Measurements from ENCODE around the gene SRRT.
"Not testable (repeated sequence)": the region's sequence is repeated elsewhere in the genome, so short reads cannot be mapped to it uniquely, and the experiment has no call there.

SRRT gene

GRCh38 chr7:100899432-100899831 is 24.5 kb downstream of the SRRT start:
- no peak overlapping the region for H3K4me3 ChIP-seq (ENCODE audit: low read length)
- no peak for TF ChIP-seq ZNF274 (IDR thresholded peaks at IDR 0.05; ENCODE audit: low read depth, low read length)

GRCh38 chr7:100900978-100901377 is 26.1 kb downstream of the SRRT start:
- no peak for TF ChIP-seq ZNF274 (IDR thresholded peaks at IDR 0.05; ENCODE audit: low read depth, low read length)
- no peak overlapping the region for H3K4me3 ChIP-seq (ENCODE audit: low read length)

GRCh38 chr7:100901921-100902332 is 27.0 kb downstream of the SRRT start:
- no peak for TF ChIP-seq ZNF274 (IDR thresholded peaks at IDR 0.05; ENCODE audit: low read depth, low read length)
- no peak overlapping the region for H3K4me3 ChIP-seq (ENCODE audit: low read length)

GRCh38 chr7:100902638-100903037 is 27.7 kb downstream of the SRRT start:
- TF ChIP-seq ZNF274 (IDR thresholded peaks at IDR 0.05; ENCODE audit: low read depth, low read length), result no peak

GRCh38 chr7:100908512-100908911 is 33.6 kb downstream of the SRRT start:
- no peak for TF ChIP-seq ZNF274 (IDR thresholded peaks at IDR 0.05; ENCODE audit: low read depth, low read length)
- no peak overlapping the region for H3K4me3 ChIP-seq (ENCODE audit: low read length)

More at GRCh38 chr7:100902638-100903037, 27.7 kb downstream of the SRRT start:
- H3K4me3 ChIP-seq (ENCODE audit: low read length), result no peak overlapping the region

- not testable (repeated sequence) for H3K4me3 ChIP-seq (ENCODE audit: low read length)
Observed at GRCh38 chr7:100910443-100910842, 35.5 kb downstream of the SRRT start.

GRCh38 chr7:100911484-100911883 is 36.6 kb downstream of the SRRT start:
- no peak overlapping the region for H3K4me3 ChIP-seq (ENCODE audit: low read length)
- TF ChIP-seq ZNF274 (IDR thresholded peaks at IDR 0.05; ENCODE audit: low read depth, low read length), result no peak

- no peak overlapping the region for H3K4me3 ChIP-seq (ENCODE audit: low read length)
Observed at GRCh38 chr7:100914208-100914878, 39.4 kb downstream of the SRRT start.

GRCh38 chr7:100914879-100915447 is 40.1 kb downstream of the SRRT start:
- no peak overlapping the region for H3K4me3 ChIP-seq (ENCODE audit: low read length)
- TF ChIP-seq ZNF274 (IDR thresholded peaks at IDR 0.05; ENCODE audit: low read depth, low read length), result no peak

More at GRCh38 chr7:100914208-100914878, 39.4 kb downstream of the SRRT start:
- no peak for TF ChIP-seq ZNF274 (IDR thresholded peaks at IDR 0.05; ENCODE audit: low read depth, low read length)

- H3K4me3 ChIP-seq (ENCODE audit: low read length), result not testable (repeated sequence)
Observed at GRCh38 chr7:100919335-100919734, 44.4 kb downstream of the SRRT start.

GRCh38 chr7:100919779-100920437 is 45.0 kb downstream of the SRRT start:
- not testable (repeated sequence) for H3K4me3 ChIP-seq (ENCODE audit: low read length)

GRCh38 chr7:100921039-100921438 is 46.1 kb downstream of the SRRT start:
- TF ChIP-seq ZNF274 (IDR thresholded peaks at IDR 0.05; ENCODE audit: low read depth, low read length), result no peak
- no peak overlapping the region for H3K4me3 ChIP-seq (ENCODE audit: low read length)

- not testable (repeated sequence) for H3K4me3 ChIP-seq (ENCODE audit: low read length)
Observed at GRCh38 chr7:100923616-100924015, 48.7 kb downstream of the SRRT start.

GRCh38 chr7:100929808-100930174 is 54.9 kb downstream of the SRRT start:
- no peak for TF ChIP-seq ZNF274 (IDR thresholded peaks at IDR 0.05; ENCODE audit: low read depth, low read length)
- H3K4me3 ChIP-seq (ENCODE audit: low read length), result no peak overlapping the region

GRCh38 chr7:100933734-100934133 is 58.8 kb downstream of the SRRT start:
- no peak for TF ChIP-seq ZNF274 (IDR thresholded peaks at IDR 0.05; ENCODE audit: low read depth, low read length)
- H3K4me3 ChIP-seq (ENCODE audit: low read length), result no peak overlapping the region

- not testable (repeated sequence) for H3K4me3 ChIP-seq (ENCODE audit: low read length)
Observed at GRCh38 chr7:100935381-100935780, 60.5 kb downstream of the SRRT start.

- not testable (repeated sequence) for H3K4me3 ChIP-seq (ENCODE audit: low read length)
Observed at GRCh38 chr7:100936167-100936566, 61.3 kb downstream of the SRRT start.
